ENCODE results near the gene MT2A. TPM values are rescaled to one million over a fixed set of nuclear protein-coding genes. Genes with fewer than 3 reads are reported as not detected.

Gene MT2A
- total RNA-seq, 1 donor from 2014 or later = 34.0 TPM

- DNase-seq (ENCODE audit: low read depth) (no peak), FAIRE-seq (peak; percentile 91)
- no peak for TF ChIP-seq CTCF (IDR thresholded peaks at IDR 0.05; ENCODE audit: insufficient read depth, low read length, severe bottlenecking)
- Histone ChIP-seq H3K36me3 (ENCODE audit: control insufficient read depth, insufficient read depth, low read length) (no peaks in the 10 kb centered on the region), H3K4me3 (ENCODE audit: low read depth, low read length) (no peak overlapping the region), H3K27me3 (ENCODE audit: control insufficient read depth, insufficient read depth, low read length) (peaks cover 5% of the 10 kb centered on the region)
Measured at GRCh38 chr16:56645838-56646237, 37.5 kb downstream of the MT2A start.

GRCh38 chr16:56647641-56648431 is 39.5 kb downstream of the MT2A start:
- no peak overlapping the region for H3K4me3 ChIP-seq (ENCODE audit: low read depth, low read length)
- FAIRE-seq = no peak

GRCh38 chr16:56649271-56649670 is 40.9 kb downstream of the MT2A start:
- no peak for TF ChIP-seq CTCF (IDR thresholded peaks at IDR 0.05; ENCODE audit: insufficient read depth, low read length, severe bottlenecking)
- peaks cover 16% of the 10 kb centered on the region for H3K27me3 ChIP-seq (ENCODE audit: control insufficient read depth, insufficient read depth, low read length)
- FAIRE-seq = no peak

More at GRCh38 chr16:56647641-56648431, 39.5 kb downstream of the MT2A start:
- Histone ChIP-seq H3K27me3 (ENCODE audit: control insufficient read depth, insufficient read depth, low read length) (peaks cover 16% of the 10 kb centered on the region), H3K36me3 (ENCODE audit: control insufficient read depth, insufficient read depth, low read length) (no peaks in the 10 kb centered on the region)
- no peak for TF ChIP-seq CTCF (IDR thresholded peaks at IDR 0.05; ENCODE audit: insufficient read depth, low read length, severe bottlenecking)
- DNase-seq (ENCODE audit: low read depth) = no peak

GRCh38 chr16:56649820-56650219 is 41.4 kb downstream of the MT2A start:
- Histone ChIP-seq H3K36me3 (ENCODE audit: control insufficient read depth, insufficient read depth, low read length) (no peaks in the 10 kb centered on the region), H3K27me3 (ENCODE audit: control insufficient read depth, insufficient read depth, low read length) (peaks cover 16% of the 10 kb centered on the region), H3K4me3 (ENCODE audit: low read depth, low read length) (no peak overlapping the region)
- no peak for FAIRE-seq
- TF ChIP-seq CTCF (IDR thresholded peaks at IDR 0.05; ENCODE audit: insufficient read depth, low read length, severe bottlenecking) = no peak
- peak; percentile 98 for DNase-seq (ENCODE audit: low read depth)

More at GRCh38 chr16:56649271-56649670, 40.9 kb downstream of the MT2A start:
- Histone ChIP-seq H3K36me3 (ENCODE audit: control insufficient read depth, insufficient read depth, low read length) (no peaks in the 10 kb centered on the region), H3K4me3 (ENCODE audit: low read depth, low read length) (no peak overlapping the region)
- no peak for DNase-seq (ENCODE audit: low read depth)

GRCh38 chr16:56651586-56651985 is 43.2 kb downstream of the MT2A start, which contains the start of gene MT1B:
TSS of gene MT1B (plus strand) at chr16:56651886. CDS start at chr16:56651954, 68 bp downstream.
- FAIRE-seq (no peak), DNase-seq (ENCODE audit: low read depth) (no peak)
- no peak for TF ChIP-seq CTCF (IDR thresholded peaks at IDR 0.05; ENCODE audit: insufficient read depth, low read length, severe bottlenecking)
- Histone ChIP-seq H3K36me3 (ENCODE audit: control insufficient read depth, insufficient read depth, low read length) (no peaks in the 10 kb centered on the region), H3K4me3 (ENCODE audit: low read depth, low read length) (no peak within 1 kb of the TSS), H3K27me3 (ENCODE audit: control insufficient read depth, insufficient read depth, low read length) (peaks cover 16% of the 10 kb centered on the region)

Data from bronchial epithelial cell (primary cell).